Tibial artery (tissue), 4 donors: ENCODE data around the gene FBXO34.

Source experiments
- DNase-seq, 2 donors: peaks; one replicate each; pipeline ENCODE4 v3.0.0-alpha.2; 2019
- H3K27ac ChIP-seq, 2 donors: fragments of 200-600 bp; sonication (generic) in 1 of 2; 1 replicate in 1 of 2; 2 replicates in 1 of 2; pipeline ENCODE4 v1.5.1; 2018 to 2019; ENCODE audit warnings: mild to moderate bottlenecking in 1 of 2
- H3K27me3 ChIP-seq, 2 donors: fragments of 200-600 bp; sonication (generic) in 1 of 2; one replicate each; pipeline versions ENCODE4 v1.5.1 to v1.6.0; 2016 to 2019
- H3K36me3 ChIP-seq, 3 donors: fragments of 200-600 bp; sonication (generic) in 2 of 3; one replicate each; pipeline ENCODE4 v1.5.1; 2016 to 2019; ENCODE audit warnings: mild to moderate bottlenecking in 2 of 3
- H3K4me1 ChIP-seq, 4 donors: fragments of 200-600 bp; sonication (generic) in 2 of 4; 1 replicate in 3 of 4; 2 replicates in 1 of 4; pipeline ENCODE4 v1.5.1; 2016 to 2019
- H3K4me3 ChIP-seq, 2 donors: fragments of 200-600 bp; sonication (generic) in 1 of 2; 1 replicate in 1 of 2; 2 replicates in 1 of 2; pipeline ENCODE4 v1.5.1; 2018 to 2019; ENCODE audit warnings: mild to moderate bottlenecking in 2 of 2
- H3K9me3 ChIP-seq, 3 donors: fragments of 200-600 bp; sonication (generic) in 1 of 3; one replicate each; pipeline ENCODE4 v1.5.1; 2016 to 2019
- CTCF ChIP-seq, 2 experiments: fragments of 200-600 bp in 1 of 2; fragments of 450-650 bp in 1 of 2; IDR thresholded peaks; one replicate each; pipeline ENCODE4 v1.5.1; 2017 to 2019; ENCODE audit warnings: antibody characterized with exemption in 2 of 2, mild to moderate bottlenecking in 1 of 2, moderate library complexity in 1 of 2
- intact Hi-C: fragments of 100-400 bp; cut with DNase I; formaldehyde crosslinking; loops from one replicate; pipeline ENCODE4 v1.15.0; 2023; ENCODE audit warnings: low total_unique reads

FBXO34 gene

GRCh38 chr14:55388160-55388559 lies 116.9 kb downstream of the FBXO34 start:
- no peak for DNase-seq
- Histone ChIP-seq H3K27me3 (no peaks in the 10 kb centered on the region), H3K27ac (no peak overlapping the region), H3K36me3 (peaks cover 22 to 67% (median 31%) of the 10 kb centered on the region in 3 donors), H3K4me1 (peaks cover 0 to 23% (median 0%) of the 10 kb centered on the region in 4 donors), H3K9me3 (no peaks in the 10 kb centered on the region), H3K4me3 (no peak overlapping the region)
- intact Hi-C loops = no loop called here
- no peak for TF ChIP-seq CTCF (IDR thresholded peaks at IDR 0.05)

GRCh38 chr14:55389330-55389729 lies 118.1 kb downstream of the FBXO34 start:
- Histone ChIP-seq H3K4me1 (peaks cover 0 to 11% (median 0%) of the 10 kb centered on the region in 4 donors), H3K27me3 (no peaks in the 10 kb centered on the region), H3K27ac (no peak overlapping the region), H3K36me3 (peaks cover 22 to 70% (median 35%) of the 10 kb centered on the region in 3 donors), H3K9me3 (no peaks in the 10 kb centered on the region), H3K4me3 (no peak overlapping the region)
- no peak for TF ChIP-seq CTCF (IDR thresholded peaks at IDR 0.05)
- intact Hi-C loops = no loop called here
- no peak for DNase-seq

GRCh38 chr14:55398679-55399078 lies 127.5 kb downstream of the FBXO34 start:
- TF ChIP-seq CTCF (IDR thresholded peaks at IDR 0.05) = no peak
- intact Hi-C loops = no loop called here
- no peak overlapping the region for H3K4me3 ChIP-seq
- H3K36me3 ChIP-seq = peaks cover 13 to 20% (median 15%) of the 10 kb centered on the region in 3 donors
- H3K27ac ChIP-seq = peak overlapping the region; percentile 66 to 74
- H3K4me1 ChIP-seq = peaks cover 0 to 50% (median 12%) of the 10 kb centered on the region in 4 donors
- peak; percentile 68 to 72 for DNase-seq
- no peaks in the 10 kb centered on the region for H3K9me3 ChIP-seq
- no peaks in the 10 kb centered on the region for H3K27me3 ChIP-seq

- intact Hi-C loops = no loop called here
Observed at GRCh38 chr14:55399183-55399582, 128.0 kb downstream of the FBXO34 start.

GRCh38 chr14:55399852-55400251 lies 128.6 kb downstream of the FBXO34 start:
- Histone ChIP-seq H3K4me1 (peaks cover 0 to 60% (median 15%) of the 10 kb centered on the region in 4 donors), H3K9me3 (no peaks in the 10 kb centered on the region), H3K27ac (peak overlapping the region; percentile 66 to 74), H3K27me3 (no peaks in the 10 kb centered on the region), H3K4me3 (no peak overlapping the region), H3K36me3 (peaks cover 5 to 12% (median 10%) of the 10 kb centered on the region in 3 donors)
- TF ChIP-seq CTCF (IDR thresholded peaks at IDR 0.05) = no peak
- intact Hi-C loops = no loop called here
- no peak for DNase-seq

More at GRCh38 chr14:55399183-55399582, 128.0 kb downstream of the FBXO34 start:
- H3K4me3 ChIP-seq = no peak overlapping the region
- DNase-seq = no peak
- H3K27me3 ChIP-seq = no peaks in the 10 kb centered on the region
- peaks cover 0 to 53% (median 12%) of the 10 kb centered on the region in 4 donors for H3K4me1 ChIP-seq
- H3K9me3 ChIP-seq = no peaks in the 10 kb centered on the region
- TF ChIP-seq CTCF (IDR thresholded peaks at IDR 0.05) = no peak
- peak overlapping the region; percentile 66 to 74 for H3K27ac ChIP-seq
- H3K36me3 ChIP-seq = peaks cover 11 to 17% (median 15%) of the 10 kb centered on the region in 3 donors

GRCh38 chr14:55401751-55402150 lies 130.5 kb downstream of the FBXO34 start:
- DNase-seq = no peak
- no peaks in the 10 kb centered on the region for H3K27me3 ChIP-seq
- H3K27ac ChIP-seq = no peak overlapping the region
- H3K36me3 ChIP-seq = no peaks in the 10 kb centered on the region
- no peak overlapping the region for H3K4me3 ChIP-seq
- no peak for TF ChIP-seq CTCF (IDR thresholded peaks at IDR 0.05)
- H3K9me3 ChIP-seq = no peaks in the 10 kb centered on the region
- intact Hi-C loops = no loop called here
- peaks cover 0 to 64% (median 16%) of the 10 kb centered on the region in 4 donors for H3K4me1 ChIP-seq
